GM13976 (cell line): Measurements from ENCODE around the gene AGBL1.

Experiments used
- DNase-seq: peaks from one replicate; pipeline ENCODE4 v3.0.0; 2012; ENCODE audit warnings: low spot score
- in situ Hi-C: fragments of 300-500 bp; cut with MboI; formaldehyde crosslinking; loops from one replicate; pipeline ENCODE4 v1.12.0; 2022; ENCODE audit warnings: low sequenced_read_pairs, mixed read lengths, inconsistent platforms; ENCODE audit not compliant: unreplicated experiment
- TF ChIP-seq, protein P1 (sequence below): IDR thresholded peaks from 2 replicates; pipeline ENCODE4 v1.5.1; 2012; ENCODE audit warnings: borderline replicate concordance, mild to moderate bottlenecking; ENCODE audit not compliant: insufficient read depth; ENCODE audit errors: extremely low read depth, missing control alignments, control extremely low read depth

Gene AGBL1

DNA sequence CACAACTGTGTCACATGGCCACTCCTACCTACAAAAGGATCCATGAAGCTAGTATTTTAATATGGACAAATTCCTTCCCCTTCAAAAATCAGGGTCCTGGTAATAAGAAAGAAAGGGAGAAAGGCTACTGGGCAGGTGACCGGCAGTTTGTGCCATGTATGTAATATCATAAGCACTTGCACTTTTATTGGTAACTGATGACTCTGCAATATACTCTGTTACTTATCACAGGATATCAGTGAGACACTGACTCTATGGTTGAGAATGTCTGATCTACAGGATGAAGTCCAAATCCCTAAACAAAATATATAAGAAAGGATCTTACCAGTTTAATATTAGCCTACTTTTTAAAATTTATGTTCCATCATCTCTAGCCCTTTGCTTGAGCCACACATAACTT is 315.2 kb downstream of the AGBL1 start:
- in situ Hi-C loops, result no loop called here
- DNase-seq, result no peak
- TF ChIP-seq, protein P1, sequence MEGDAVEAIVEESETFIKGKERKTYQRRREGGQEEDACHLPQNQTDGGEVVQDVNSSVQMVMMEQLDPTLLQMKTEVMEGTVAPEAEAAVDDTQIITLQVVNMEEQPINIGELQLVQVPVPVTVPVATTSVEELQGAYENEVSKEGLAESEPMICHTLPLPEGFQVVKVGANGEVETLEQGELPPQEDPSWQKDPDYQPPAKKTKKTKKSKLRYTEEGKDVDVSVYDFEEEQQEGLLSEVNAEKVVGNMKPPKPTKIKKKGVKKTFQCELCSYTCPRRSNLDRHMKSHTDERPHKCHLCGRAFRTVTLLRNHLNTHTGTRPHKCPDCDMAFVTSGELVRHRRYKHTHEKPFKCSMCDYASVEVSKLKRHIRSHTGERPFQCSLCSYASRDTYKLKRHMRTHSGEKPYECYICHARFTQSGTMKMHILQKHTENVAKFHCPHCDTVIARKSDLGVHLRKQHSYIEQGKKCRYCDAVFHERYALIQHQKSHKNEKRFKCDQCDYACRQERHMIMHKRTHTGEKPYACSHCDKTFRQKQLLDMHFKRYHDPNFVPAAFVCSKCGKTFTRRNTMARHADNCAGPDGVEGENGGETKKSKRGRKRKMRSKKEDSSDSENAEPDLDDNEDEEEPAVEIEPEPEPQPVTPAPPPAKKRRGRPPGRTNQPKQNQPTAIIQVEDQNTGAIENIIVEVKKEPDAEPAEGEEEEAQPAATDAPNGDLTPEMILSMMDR, result no peak

DNA sequence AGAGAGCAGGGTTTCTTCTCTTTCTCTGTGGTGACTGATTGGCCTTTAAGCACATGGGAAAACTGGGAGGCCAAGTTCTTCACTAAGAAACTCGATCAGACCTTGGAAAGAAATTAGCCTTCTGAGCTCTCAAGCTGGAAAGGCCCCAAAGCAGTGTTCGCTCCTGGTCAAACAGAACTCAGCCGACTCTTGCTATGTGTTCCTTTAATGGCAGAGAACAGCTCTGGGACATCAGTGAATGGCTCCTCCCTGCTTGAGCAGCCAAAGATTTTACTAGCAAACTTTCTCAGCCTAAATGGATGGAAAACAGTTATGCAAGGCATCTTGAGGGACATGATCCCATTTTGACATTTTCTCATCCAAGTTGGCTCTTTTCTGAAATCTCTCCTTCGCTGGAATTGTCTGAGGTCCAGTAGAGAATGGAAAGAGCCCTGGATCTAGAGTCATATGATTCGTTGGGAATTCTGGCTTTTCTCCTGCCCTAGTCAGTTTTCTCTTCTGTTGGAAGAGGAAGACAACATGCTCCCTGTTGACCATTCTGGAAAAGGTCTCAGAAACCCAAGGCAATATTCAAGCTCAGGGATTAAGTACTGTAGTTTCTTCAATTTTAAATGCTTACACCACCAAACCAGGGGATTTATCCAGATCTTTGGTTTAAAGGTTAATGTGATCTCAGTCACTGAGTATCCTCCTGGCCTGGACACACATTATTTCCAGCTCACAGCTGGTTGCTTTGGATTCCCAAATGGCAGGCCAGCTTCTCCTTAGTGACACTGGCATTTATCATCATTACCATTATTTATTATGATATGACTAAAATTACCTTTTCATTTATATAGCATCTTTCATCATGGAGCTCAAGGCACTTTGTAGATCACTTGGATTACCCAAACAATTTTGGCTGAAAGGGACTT is 319.6 kb downstream of the AGBL1 start:
- in situ Hi-C loops, result no loop called here
- DNase-seq, result no peak
- TF ChIP-seq, protein P1, result no peak

DNA sequence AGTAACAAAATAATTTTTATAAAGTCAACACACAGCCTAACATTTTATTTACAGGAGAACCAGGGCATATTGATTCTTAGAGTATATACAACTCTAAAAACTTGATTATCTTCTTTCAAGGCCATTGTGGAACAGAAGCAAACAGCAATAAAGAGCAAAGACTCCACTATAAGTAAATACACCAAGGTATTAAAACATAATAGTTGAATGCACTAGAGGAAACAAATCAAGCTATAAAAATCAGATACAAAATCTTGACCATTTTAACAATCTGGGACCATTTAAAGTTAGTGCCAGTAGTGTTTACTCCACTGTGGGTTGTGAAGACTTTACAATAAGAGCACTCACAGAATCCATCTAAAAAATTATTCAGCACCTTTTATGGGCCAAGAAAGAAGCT is 323.6 kb downstream of the AGBL1 start:
- in situ Hi-C loops, result no loop called here
- DNase-seq, result no peak
- TF ChIP-seq, protein P1, result no peak

DNA sequence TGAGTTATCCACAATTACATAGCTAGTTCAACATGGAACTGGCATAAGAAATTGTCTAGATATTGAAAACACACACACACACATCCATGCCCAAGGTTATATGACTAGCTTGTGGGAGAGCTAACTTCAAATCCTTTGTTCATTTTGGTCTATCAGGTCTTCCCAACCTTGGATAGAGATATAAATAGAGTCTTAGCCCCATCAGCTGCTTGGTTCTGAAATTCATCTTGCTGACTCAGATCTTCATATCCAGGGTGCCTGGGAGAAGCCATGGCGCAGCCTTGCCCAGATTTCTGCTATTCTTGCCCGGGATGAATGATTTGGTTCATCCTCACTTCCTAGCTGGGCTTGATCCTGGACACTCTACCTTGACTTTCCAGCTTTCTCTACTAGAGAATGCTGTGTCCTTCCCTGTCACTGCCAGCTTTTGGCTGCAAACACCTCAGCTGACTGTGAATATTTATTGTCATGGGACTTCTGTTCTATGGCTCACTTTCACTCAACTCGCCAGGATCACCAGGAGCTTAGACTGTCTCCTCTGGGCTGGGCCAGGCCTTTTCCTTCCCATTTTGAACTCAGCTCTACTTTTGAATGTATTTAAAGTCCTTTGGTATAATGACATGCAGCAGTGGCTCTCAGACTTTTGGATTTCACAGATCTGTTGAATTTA is 324.4 kb downstream of the AGBL1 start:
- in situ Hi-C loops, result no loop called here
- DNase-seq, result no peak
- TF ChIP-seq, protein P1, result no peak

DNA sequence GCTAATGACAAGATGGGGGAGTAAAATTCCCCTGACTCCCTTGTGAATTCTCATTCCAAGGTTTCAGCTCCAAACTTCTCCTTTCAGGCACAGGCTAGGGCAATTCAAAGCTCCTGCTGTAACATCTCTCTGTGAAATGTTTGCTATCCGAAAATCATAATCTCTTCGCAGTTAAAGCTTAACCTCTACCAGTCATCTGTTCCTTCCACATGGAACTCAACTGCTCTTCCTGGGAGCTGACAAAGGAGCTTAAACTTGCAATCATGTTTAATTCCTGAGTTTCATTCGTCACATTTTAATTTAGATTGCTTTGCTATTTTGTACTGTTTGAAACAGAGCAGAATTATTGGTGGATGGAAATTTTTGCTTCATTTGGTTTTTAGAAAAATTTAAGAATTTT is 328.6 kb downstream of the AGBL1 start:
- DNase-seq, result no peak
- TF ChIP-seq, protein P1, result no peak
- in situ Hi-C loops, result no loop called here

DNA sequence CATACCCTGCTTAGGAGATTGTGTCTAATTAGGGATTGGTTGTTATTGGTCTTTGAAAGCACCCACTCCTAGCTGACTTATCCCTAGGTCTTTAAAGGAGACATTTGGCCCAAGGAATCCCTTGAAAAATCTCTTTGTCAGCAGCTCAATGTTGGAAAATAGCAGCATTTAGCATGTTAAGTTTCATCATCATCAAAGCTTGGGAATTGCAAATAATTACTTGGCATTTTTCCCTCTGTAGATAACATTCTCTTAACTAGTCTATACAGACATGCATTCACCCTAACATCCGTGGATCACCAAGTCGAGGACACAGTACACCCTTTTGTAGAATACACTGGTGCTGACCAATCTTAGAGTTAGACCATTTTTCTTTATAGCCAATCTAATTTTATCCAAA is 332.2 kb downstream of the AGBL1 start:
- in situ Hi-C loops, result no loop called here
- DNase-seq, result no peak
- TF ChIP-seq, protein P1, result no peak
